ENCODE measurements around the gene HTRA1.

HTRA1 gene

DNA sequence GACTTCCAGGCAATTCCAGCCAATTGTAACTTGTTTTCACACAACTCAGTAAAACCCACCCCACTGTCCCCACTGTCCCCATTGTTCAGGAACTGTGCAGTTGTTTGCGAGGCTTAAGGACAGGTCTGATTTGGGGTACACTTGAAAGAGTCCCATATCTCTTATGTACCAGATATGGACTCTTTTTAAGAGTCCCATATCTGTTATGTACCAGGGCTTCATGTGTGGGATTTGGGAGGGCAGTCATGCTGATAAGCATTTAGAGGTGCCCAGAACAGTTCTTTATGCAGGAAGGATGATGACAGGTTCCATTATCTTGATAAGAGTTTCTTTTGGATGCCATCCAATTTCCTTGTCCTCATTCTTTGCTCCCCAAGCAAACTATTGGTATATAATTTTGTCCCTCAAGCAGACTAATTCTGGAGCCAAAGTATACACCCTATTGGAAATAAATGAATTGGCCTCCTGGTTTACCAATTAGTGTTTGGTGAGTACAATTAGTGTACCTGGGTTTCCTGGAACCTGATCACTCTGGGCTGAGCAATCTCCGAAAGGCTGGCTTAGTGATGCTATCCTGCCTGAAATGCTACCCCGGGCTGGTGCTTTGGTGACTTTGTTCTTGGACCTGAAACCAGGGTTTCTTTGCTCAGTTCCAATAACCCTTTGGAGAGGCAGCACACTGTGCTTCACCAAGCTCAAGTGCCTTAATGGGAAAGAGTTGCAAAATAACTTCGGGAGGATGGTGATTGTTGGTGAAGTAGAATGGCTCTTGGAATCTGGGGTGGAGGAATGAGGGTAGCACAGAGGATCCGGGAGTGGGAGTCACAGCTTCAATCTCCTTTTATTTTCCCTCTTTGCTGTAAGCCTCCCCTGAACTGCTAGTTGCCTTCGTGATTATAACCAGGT is 93.0 kb downstream of the HTRA1 start:
- DNase-seq (ENCODE audit: low spot score) = no peak

DNA sequence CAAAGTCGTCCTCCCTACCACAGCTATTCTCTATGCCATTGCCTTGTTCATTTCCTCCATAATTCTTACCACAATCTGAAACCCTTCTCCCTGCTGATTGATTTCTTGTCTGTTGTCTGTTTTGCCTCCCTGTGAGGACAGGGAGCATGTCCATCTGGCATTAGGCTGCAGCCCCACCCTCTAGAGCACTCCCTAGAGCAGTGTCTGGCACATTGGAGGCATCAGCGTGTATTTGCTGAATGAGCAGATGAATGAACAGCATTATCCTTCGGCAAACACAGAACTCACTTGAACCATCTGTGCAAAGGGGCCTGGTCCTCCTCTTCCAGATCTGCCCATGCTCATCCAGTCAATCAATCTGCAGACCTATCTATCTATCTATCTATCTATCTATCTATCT is 94.1 kb downstream of the HTRA1 start:
- DNase-seq (ENCODE audit: low spot score) = no peak

- no peak for DNase-seq (ENCODE audit: low spot score)
These were observed 96.2 kb downstream of the HTRA1 start for GRCh38 chr10:122557516-122557915.

GRCh38 chr10:122558452-122558851 is 97.1 kb downstream of the HTRA1 start:
- DNase-seq (ENCODE audit: low spot score) = no peak

DNA sequence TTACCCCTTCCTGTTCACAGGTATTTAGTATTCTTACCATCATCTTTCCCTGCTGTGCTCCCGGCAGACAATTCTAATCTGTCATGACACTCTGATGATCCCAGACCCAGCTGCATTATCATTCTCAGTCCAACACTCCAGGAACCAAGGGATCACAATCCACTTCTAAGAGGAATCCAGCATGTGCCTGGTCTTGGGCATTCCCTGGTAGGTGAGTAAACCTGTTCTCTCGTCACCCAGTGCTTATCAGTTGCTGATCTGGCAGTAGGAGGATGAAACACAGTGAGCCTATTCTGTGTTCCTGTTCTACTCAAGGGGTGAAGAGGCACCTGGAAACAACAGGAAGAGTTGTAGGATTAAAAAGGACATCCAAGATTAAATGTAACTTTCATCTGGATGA is 97.9 kb downstream of the HTRA1 start:
- DNase-seq (ENCODE audit: low spot score) = no peak

DNA sequence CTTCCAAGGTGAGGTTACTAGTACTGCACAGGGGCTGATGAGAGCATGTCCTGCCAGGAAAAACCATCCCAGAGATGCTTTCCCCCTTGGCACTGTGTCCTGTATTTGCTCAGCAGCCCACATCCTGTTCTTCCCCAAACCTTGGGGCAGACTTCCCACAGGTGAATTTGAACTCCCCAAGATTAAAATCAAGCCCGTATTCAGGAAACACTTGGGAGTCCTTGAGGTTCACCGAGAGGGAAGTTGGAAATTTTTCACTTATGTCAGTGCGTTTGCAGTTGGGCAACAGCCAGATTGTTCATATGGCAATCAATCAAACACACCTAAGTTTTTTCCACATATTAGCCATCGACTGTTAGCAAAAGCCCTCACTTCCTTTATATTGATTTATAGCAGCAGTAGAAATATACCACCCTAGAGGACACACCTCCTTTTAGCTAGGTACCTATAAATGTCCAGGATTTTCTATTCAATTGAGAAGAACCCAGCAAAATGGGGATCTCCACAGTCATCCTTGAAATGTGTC is 99.0 kb downstream of the HTRA1 start, which contains the start of gene DMBT1:
Gene DMBT1, plus strand, starts transcription at position 476 of the 526 bp plus-strand sequence. Its CDS starts 17 bp downstream, at position 493.
- no peak for DNase-seq (ENCODE audit: low spot score)

DNA sequence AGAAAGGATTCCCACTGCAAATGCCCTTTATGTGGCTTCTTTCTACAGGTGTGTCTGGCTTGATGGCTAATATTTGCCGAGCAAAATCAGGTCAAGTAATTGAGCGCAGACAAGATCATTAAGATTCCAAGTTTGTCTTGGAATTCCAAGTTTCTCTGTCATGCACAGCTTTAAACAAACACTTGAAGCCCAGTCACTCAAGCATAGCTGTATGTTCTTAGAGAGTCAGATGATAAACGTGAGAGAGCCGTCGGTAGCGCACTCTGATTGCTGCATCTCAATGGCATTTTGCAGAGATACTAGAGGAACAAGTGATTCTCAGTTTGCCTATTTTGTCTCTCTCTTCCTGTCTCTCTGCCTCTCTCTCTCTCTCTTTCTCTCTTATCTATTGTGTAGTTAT is 99.9 kb downstream of the HTRA1 start:
- DNase-seq (ENCODE audit: low spot score) = no peak

GRCh38 chr10:122561792-122562191 is 100.4 kb downstream of the HTRA1 start:
- DNase-seq (ENCODE audit: low spot score) = no peak
